ENCODE measurements around the gene ABI3BP.

ABI3BP gene

GRCh38 chr3:100813828-100814227, 179.4 kb downstream of the ABI3BP start:
- TF ChIP-seq CTCF (IDR thresholded peaks at IDR 0.05), result no peak
- H3K27ac ChIP-seq, result no peak overlapping the region
- H3K9me3 ChIP-seq, result no peaks in the 10 kb centered on the region
- H3K27me3 ChIP-seq, result peaks cover 2% of the 10 kb centered on the region
- H3K36me3 ChIP-seq, result no peaks in the 10 kb centered on the region
- H3K4me3 ChIP-seq (ENCODE audit: low read depth in 1 of 2, low read length in 1 of 2), result no peak overlapping the region
- no peaks in the 10 kb centered on the region for H3K4me1 ChIP-seq (ENCODE audit: control insufficient read depth in 1 of 2, insufficient read depth in 1 of 2, low read depth in 1 of 2, low read length in 1 of 2)

GRCh38 chr3:100811779-100812507, 181.3 kb downstream of the ABI3BP start:
- Histone ChIP-seq H3K4me3 (ENCODE audit: low read depth in 1 of 2, low read length in 1 of 2) (no peak overlapping the region), H3K27ac (no peak overlapping the region), H3K9me3 (no peaks in the 10 kb centered on the region), H3K36me3 (no peaks in the 10 kb centered on the region), H3K4me1 (ENCODE audit: control insufficient read depth in 1 of 2, insufficient read depth in 1 of 2, low read depth in 1 of 2, low read length in 1 of 2) (no peaks in the 10 kb centered on the region), H3K27me3 (no peaks in the 10 kb centered on the region)
- TF ChIP-seq CTCF (IDR thresholded peaks at IDR 0.05), result no peak

- H3K36me3 ChIP-seq, result no peaks in the 10 kb centered on the region
- no peaks in the 10 kb centered on the region for H3K27me3 ChIP-seq
- no peaks in the 10 kb centered on the region for H3K4me1 ChIP-seq (ENCODE audit: control insufficient read depth in 1 of 2, insufficient read depth in 1 of 2, low read depth in 1 of 2, low read length in 1 of 2)
- H3K9me3 ChIP-seq, result no peaks in the 10 kb centered on the region
- TF ChIP-seq CTCF (IDR thresholded peaks at IDR 0.05), result no peak
- H3K27ac ChIP-seq, result no peak overlapping the region
- H3K4me3 ChIP-seq (ENCODE audit: low read depth in 1 of 2, low read length in 1 of 2), result no peak overlapping the region
Measured at GRCh38 chr3:100810671-100811070, 182.6 kb downstream of the ABI3BP start.

GRCh38 chr3:100804631-100805030, 188.6 kb downstream of the ABI3BP start:
- H3K9me3 ChIP-seq, result no peaks in the 10 kb centered on the region
- no peak overlapping the region for H3K4me3 ChIP-seq (ENCODE audit: low read depth in 1 of 2, low read length in 1 of 2)
- no peak for TF ChIP-seq CTCF (IDR thresholded peaks at IDR 0.05)
- H3K27me3 ChIP-seq, result no peaks in the 10 kb centered on the region
- no peaks in the 10 kb centered on the region for H3K4me1 ChIP-seq (ENCODE audit: control insufficient read depth in 1 of 2, insufficient read depth in 1 of 2, low read depth in 1 of 2, low read length in 1 of 2)
- H3K36me3 ChIP-seq, result no peaks in the 10 kb centered on the region
- H3K27ac ChIP-seq, result no peak overlapping the region

- no peaks in the 10 kb centered on the region for H3K36me3 ChIP-seq
- no peaks in the 10 kb centered on the region for H3K4me1 ChIP-seq (ENCODE audit: control insufficient read depth in 1 of 2, insufficient read depth in 1 of 2, low read depth in 1 of 2, low read length in 1 of 2)
- no peak for TF ChIP-seq CTCF (IDR thresholded peaks at IDR 0.05)
- no peak overlapping the region for H3K27ac ChIP-seq
- no peaks in the 10 kb centered on the region for H3K9me3 ChIP-seq
- H3K4me3 ChIP-seq (ENCODE audit: low read depth in 1 of 2, low read length in 1 of 2), result no peak overlapping the region
- no peaks in the 10 kb centered on the region for H3K27me3 ChIP-seq
Measured at GRCh38 chr3:100803711-100804110, 189.5 kb downstream of the ABI3BP start.

Measured in neutrophil (primary cell).